Choroid plexus epithelial cell (primary cell): Measurements from ENCODE around the gene TPI1.
"Not testable (repeated sequence)": the region's sequence is repeated elsewhere in the genome, so short reads cannot be mapped to it uniquely, and the experiment has no call there.

ENCODE experiments used
- DNase-seq: peaks from one replicate; pipeline ENCODE4 v3.0.0-alpha.2; 2010; ENCODE audit warnings: low read depth
- H3K4me3 ChIP-seq: 2 replicates; pipeline ENCODE4 v1.5.1; 2011; ENCODE audit warnings: low read depth, mild to moderate bottlenecking, control low read depth, low read length, moderate library complexity
- CTCF ChIP-seq: conservative IDR thresholded peaks from 2 replicates; pipeline ENCODE4 v1.5.1; 2011; ENCODE audit warnings: low read depth, mild to moderate bottlenecking, control low read depth, inconsistent platforms, low read length, moderate library complexity

Gene TPI1

GRCh38 chr12:6890789-6891645, 23.7 kb downstream of the TPI1 start:
- H3K4me3 ChIP-seq = peak overlapping the region; percentile 58
- DNase-seq = peak; percentile 97
- peak; percentile 59 for TF ChIP-seq CTCF

DNA sequence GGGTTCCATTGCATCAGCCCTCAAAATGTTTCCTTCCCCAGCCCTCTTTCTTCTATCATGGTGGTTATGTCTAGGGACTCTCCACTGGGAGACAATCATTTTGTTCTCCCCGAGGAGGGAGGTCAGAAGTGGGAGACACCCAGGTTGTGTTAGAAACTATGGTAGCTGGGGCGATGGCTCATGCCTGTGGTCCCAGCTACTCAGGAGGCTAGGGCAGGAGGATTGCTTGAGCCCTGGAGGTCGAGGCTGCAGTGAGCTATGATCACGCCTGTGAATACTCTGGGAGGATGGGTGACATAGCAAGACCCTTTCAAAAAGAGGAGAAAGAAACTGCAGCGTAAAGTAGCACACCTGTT, 24.3 kb downstream of the TPI1 start:
- no peak for DNase-seq
- peak overlapping the region; percentile 58 for H3K4me3 ChIP-seq
- TF ChIP-seq CTCF = no peak

DNA sequence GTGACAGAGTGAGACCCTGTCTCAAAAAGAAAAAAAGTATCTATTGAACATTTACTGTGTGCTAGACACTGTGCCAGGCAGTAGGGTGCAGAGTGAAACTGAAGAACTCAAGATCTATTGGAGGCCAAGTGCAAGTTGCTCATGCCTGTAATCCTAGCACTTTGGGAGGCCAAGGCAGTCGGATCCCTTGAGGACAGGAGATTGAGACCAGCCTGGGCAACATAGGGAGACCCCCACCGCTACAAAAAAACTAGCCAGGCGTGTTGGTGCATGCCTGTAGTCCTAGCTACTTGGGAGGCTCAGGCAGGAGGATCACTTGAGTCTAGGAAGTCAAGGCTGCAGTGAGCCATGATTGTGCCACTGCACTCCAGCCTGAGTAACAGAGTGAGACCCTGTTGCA, 25.4 kb downstream of the TPI1 start:
- DNase-seq, H3K4me3 ChIP-seq: not testable (repeated sequence)

DNA sequence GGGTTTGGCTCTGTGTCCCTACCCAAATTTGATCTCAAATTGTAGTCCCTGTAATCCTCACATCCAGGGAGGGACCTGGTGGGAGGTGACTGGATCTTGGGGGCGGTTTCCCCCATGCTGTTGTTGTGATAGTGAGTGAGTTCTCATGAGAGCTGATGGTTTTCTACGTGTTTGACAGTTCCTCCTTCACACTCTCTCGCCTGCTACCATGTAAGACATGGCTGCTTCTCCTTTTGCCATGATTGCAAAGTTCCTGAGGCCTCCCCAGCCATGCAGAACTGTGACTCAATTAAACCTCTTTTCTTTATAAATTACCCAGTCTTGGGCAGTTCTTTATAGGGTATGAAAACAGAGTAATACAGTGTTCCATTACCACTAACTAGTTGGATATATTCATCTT, 27.0 kb downstream of the TPI1 start:
- H3K4me3 ChIP-seq = no peak overlapping the region

GRCh38 chr12:6896846-6897435, 29.6 kb downstream of the TPI1 start:
- no peak for TF ChIP-seq CTCF
- H3K4me3 ChIP-seq = no peak overlapping the region
- DNase-seq = no peak

More for the DNA sequence above, 27.0 kb downstream of the TPI1 start:
- no peak for TF ChIP-seq CTCF
- DNase-seq = no peak

- H3K4me3 ChIP-seq = no peak overlapping the region
- DNase-seq = no peak
- TF ChIP-seq CTCF = no peak
Measured at GRCh38 chr12:6899427-6899826, 32.1 kb downstream of the TPI1 start.

GRCh38 chr12:6899837-6900519, 32.6 kb downstream of the TPI1 start:
- DNase-seq = peak; percentile 48
- no peak overlapping the region for H3K4me3 ChIP-seq
- TF ChIP-seq CTCF = no peak
